ENCODE results near the gene CHD5. TPM values are rescaled to one million over a fixed set of nuclear protein-coding genes. Genes with fewer than 3 reads are reported as not detected.

Gene CHD5
- total RNA-seq, 1 experiment from 2014 or later = 6.1 TPM

- no TSS peak for BruUV-seq (replicated peaks)
- ChIA-PET POLR2A (interaction anchor here (0.9 kb wide), 1 partner anchor 19 kb away, joined by 4 read pairs; no protein-coding TSS in a partner anchor), CTCF (interaction anchor here (1.5 to 2.0 kb wide), 2 partner anchors 13 to 21 kb away, joined by 5 to 11 read pairs; no protein-coding TSS in a partner anchor), RAD21 (ENCODE audit: low non-redundant PET in 1 of 2, low total read pairs in 2 of 2, uncharacterized antibody in 2 of 2, unreplicated experiment in 2 of 2) (no interaction called here)
- Histone ChIP-seq H3K9ac (ENCODE audit: low read length) (peak overlapping the region; percentile 53), H3K4me2 (ENCODE audit: low read length) (peak overlapping the region; percentile 58), H3K36me3 (ENCODE audit: control insufficient read depth in 1 of 2, insufficient read depth in 2 of 2, low read length in 2 of 2) (peaks cover 7 to 49% of the 10 kb centered on the region in 2 experiments; a peak in 3 of 4 replicates), H4K20me1 (ENCODE audit: insufficient read depth) (no peaks in the 10 kb centered on the region; the same call in 1 of the 2 replicates), H3K79me2 (ENCODE audit: insufficient read depth, low read length) (peaks cover 67% of the 10 kb centered on the region), H2AFZ (ENCODE audit: low read depth, low read length, poor library complexity, severe bottlenecking) (no peak overlapping the region), H3K9me3 (ENCODE audit: control insufficient read depth in 1 of 2, insufficient read depth in 1 of 2, low read depth in 1 of 2, low read length in 2 of 2) (no peaks in the 10 kb centered on the region), H3K27ac (ENCODE audit: low read depth, low read length) (peak overlapping the region; percentile 73), H3K4me3 (replicated peaks in 1 of 2; ENCODE audit: low read depth in 1 of 2, low read length in 2 of 2) (no peak overlapping the region), H3K4me1 (ENCODE audit: control insufficient read depth in 1 of 2, insufficient read depth in 2 of 2, low read length in 2 of 2) (peaks cover 57 to 65% of the 10 kb centered on the region in 2 experiments), H3K27me3 (ENCODE audit: insufficient read depth, low read length) (no peaks in the 10 kb centered on the region), H3K9me2 (ENCODE audit: insufficient read depth) (no peaks in the 10 kb centered on the region)
- intact Hi-C loops (cut with micrococcal nuclease) = no loop called here
- no peak for ATAC-seq
- TF ChIP-seq, protein P1, sequence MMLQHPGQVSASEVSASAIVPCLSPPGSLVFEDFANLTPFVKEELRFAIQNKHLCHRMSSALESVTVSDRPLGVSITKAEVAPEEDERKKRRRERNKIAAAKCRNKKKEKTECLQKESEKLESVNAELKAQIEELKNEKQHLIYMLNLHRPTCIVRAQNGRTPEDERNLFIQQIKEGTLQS (IDR thresholded peaks at IDR 0.05) = no peak
- TF ChIP-seq ZNF274 (IDR thresholded peaks at IDR 0.05; ENCODE audit: low read depth, low read length) (no peak), JUND (IDR thresholded peaks at IDR 0.05) (no peak), SIN3A (IDR thresholded peaks at IDR 0.05; ENCODE audit: low read depth) (no peak), CBX3 (IDR thresholded peaks at IDR 0.05; ENCODE audit: low read depth) (no peak), REST (IDR thresholded peaks at IDR 0.05; ENCODE audit: low read depth) (no peak), YY1 (IDR thresholded peaks at IDR 0.05; ENCODE audit: extremely low read depth, insufficient replicate concordance, low read depth, low read length) (no peak), ZFX (IDR thresholded peaks at IDR 0.05) (no peak), CTCF (IDR thresholded peaks at IDR 0.05 in 2 of 3, conservative IDR thresholded peaks at IDR 0.05 in 1 of 3; ENCODE audit: borderline replicate concordance in 1 of 3, insufficient read depth in 1 of 3, low read depth in 2 of 3, low read length in 2 of 3) (no peak), EZH2 (IDR thresholded peaks at IDR 0.05) (no peak), RAD21 (IDR thresholded peaks at IDR 0.05; ENCODE audit: low read depth) (no peak)
- no peak for DNase-seq (ENCODE audit: low read depth, low spot score)
Observed at GRCh38 chr1:6225651-6226050, 45.5 kb upstream of the CHD5 start.
